Mesodermal cell (in vitro differentiated cells): Measurements from ENCODE around the gene C1orf35.

Experiments
- H3K27ac ChIP-seq: 2 replicates; pipeline ENCODE4 v1.7.0; 2013; ENCODE audit warnings: mild to moderate bottlenecking, low read depth, low read length, moderate library complexity; ENCODE audit not compliant: severe bottlenecking
- H3K36me3 ChIP-seq: 2 replicates; pipeline ENCODE4 v1.7.1; 2013; ENCODE audit warnings: mild to moderate bottlenecking, low read length, moderate library complexity; ENCODE audit not compliant: control insufficient read depth, insufficient read depth
- H3K4me1 ChIP-seq: one replicate; pipeline ENCODE4 v1.7.1; 2013; ENCODE audit warnings: mild to moderate bottlenecking, low read length; ENCODE audit not compliant: insufficient read depth, control insufficient read depth, poor library complexity, severe bottlenecking
- H3K4me3 ChIP-seq: 2 replicates; pipeline ENCODE4 v1.7.0; 2013; ENCODE audit warnings: low read length, control low read depth, mild to moderate bottlenecking; ENCODE audit not compliant: insufficient read depth, poor library complexity, severe bottlenecking; ENCODE audit errors: extremely low read depth
- H3K9me3 ChIP-seq: 2 replicates; pipeline ENCODE4 v1.7.1; 2013; ENCODE audit warnings: mild to moderate bottlenecking, low read length, moderate library complexity; ENCODE audit not compliant: control insufficient read depth
- WGBS, 2 experiments: methylation state at CpG; one replicate each; pipeline ENCODE4 v1.1.5; 2013; ENCODE audit warnings: missing lambda C conversion rate in 2 of 2; ENCODE audit not compliant: insufficient coverage in 2 of 2; 5-methylcytosine and 5-hydroxymethylcytosine counted together

C1orf35 gene

GRCh38 chr1:228093050-228093906, 9.8 kb downstream of the C1orf35 start:
- 95 to 98% methylated on average over 14 to 19 of the region's 20 CpGs for WGBS, 2 experiments

GRCh38 chr1:228092342-228093049, 10.6 kb downstream of the C1orf35 start:
- H3K36me3 ChIP-seq: peaks cover 99% of the 10 kb centered on the region
- 97 to 98% methylated on average over 11 of the region's 11 CpGs for WGBS, 2 experiments
- peaks cover 31% of the 10 kb centered on the region for H3K4me1 ChIP-seq
- no peak overlapping the region for H3K4me3 ChIP-seq
- H3K9me3 ChIP-seq: peaks cover 23% of the 10 kb centered on the region
- no peak overlapping the region for H3K27ac ChIP-seq

More at GRCh38 chr1:228093050-228093906, 9.8 kb downstream of the C1orf35 start:
- H3K36me3 ChIP-seq: peaks cover 99% of the 10 kb centered on the region
- no peak overlapping the region for H3K27ac ChIP-seq
- peaks cover 23% of the 10 kb centered on the region for H3K9me3 ChIP-seq
- no peak overlapping the region for H3K4me3 ChIP-seq
- H3K4me1 ChIP-seq: peaks cover 23% of the 10 kb centered on the region

- no peak overlapping the region for H3K4me3 ChIP-seq
- peaks cover 95% of the 10 kb centered on the region for H3K36me3 ChIP-seq
- H3K4me1 ChIP-seq: peaks cover 43% of the 10 kb centered on the region
- 96 to 100% methylated on average over 3 to 4 of the region's 4 CpGs for WGBS, 2 experiments
- H3K27ac ChIP-seq: no peak overlapping the region
- H3K9me3 ChIP-seq: peaks cover 23% of the 10 kb centered on the region
Observed at GRCh38 chr1:228091084-228091483, 12.0 kb downstream of the C1orf35 start.

- Histone ChIP-seq H3K9me3 (peaks cover 23% of the 10 kb centered on the region), H3K27ac (no peak overlapping the region), H3K4me1 (peaks cover 45% of the 10 kb centered on the region), H3K4me3 (no peak overlapping the region), H3K36me3 (peaks cover 91% of the 10 kb centered on the region)
- 83 to 87% methylated on average over 1 of the region's 2 CpGs for WGBS, 2 experiments
Observed at GRCh38 chr1:228090613-228091081, 12.5 kb downstream of the C1orf35 start.

GRCh38 chr1:228089519-228090380, 13.4 kb downstream of the C1orf35 start:
- 95 to 97% methylated on average over 11 to 12 of the region's 12 CpGs for WGBS, 2 experiments
- Histone ChIP-seq H3K4me1 (peaks cover 54% of the 10 kb centered on the region), H3K9me3 (peaks cover 22% of the 10 kb centered on the region), H3K36me3 (peaks cover 88% of the 10 kb centered on the region), H3K27ac (no peak overlapping the region), H3K4me3 (no peak overlapping the region)

GRCh38 chr1:228088586-228089498, 14.3 kb downstream of the C1orf35 start:
- peaks cover 17% of the 10 kb centered on the region for H3K9me3 ChIP-seq
- 97 to 98% methylated on average over 16 to 20 of the region's 21 CpGs for WGBS, 2 experiments
- peaks cover 58% of the 10 kb centered on the region for H3K4me1 ChIP-seq
- H3K4me3 ChIP-seq: no peak overlapping the region
- H3K27ac ChIP-seq: no peak overlapping the region
- H3K36me3 ChIP-seq: peaks cover 88% of the 10 kb centered on the region

- Histone ChIP-seq H3K9me3 (peaks cover 7% of the 10 kb centered on the region), H3K36me3 (peaks cover 84% of the 10 kb centered on the region), H3K27ac (peak overlapping the region; percentile 76), H3K4me3 (no peak overlapping the region), H3K4me1 (peaks cover 58% of the 10 kb centered on the region)
- WGBS, 2 experiments: 90 to 98% methylated on average over 5 to 7 of the region's 7 CpGs
Observed at GRCh38 chr1:228087771-228088251, 15.3 kb downstream of the C1orf35 start.

GRCh38 chr1:228085287-228085951, 17.7 kb downstream of the C1orf35 start:
- Histone ChIP-seq H3K4me1 (peaks cover 60% of the 10 kb centered on the region), H3K4me3 (peak overlapping the region; percentile 97), H3K36me3 (peaks cover 60% of the 10 kb centered on the region), H3K27ac (peak overlapping the region; percentile 99), H3K9me3 (no peaks in the 10 kb centered on the region)
- WGBS, 2 experiments: 70 to 71% methylated on average over 6 of the region's 6 CpGs

- Histone ChIP-seq H3K4me1 (peaks cover 54% of the 10 kb centered on the region), H3K27ac (peak overlapping the region; percentile 99), H3K9me3 (no peaks in the 10 kb centered on the region), H3K4me3 (peak overlapping the region; percentile 97), H3K36me3 (peaks cover 54% of the 10 kb centered on the region)
- WGBS, 2 experiments: 86 to 96% methylated on average over 3 of the region's 5 CpGs
Observed at GRCh38 chr1:228084797-228085196, 18.3 kb downstream of the C1orf35 start.
